T-cell (primary cell): ENCODE measurements around the gene WARS2. TPM values are rescaled to one million over a fixed set of nuclear protein-coding genes. Genes with fewer than 3 reads are reported as not detected.
"Not testable (repeated sequence)": the region's sequence is repeated elsewhere in the genome, so short reads cannot be mapped to it uniquely, and the experiment has no call there.

Experiments used
- ATAC-seq, 4 experiments: fragments of 200-7000 bp in 3 of 4; fragments of 150-1000 bp in 1 of 4; cut with Tn5 transposase; replicated peaks in 1 of 4; 1 replicate in 3 of 4; 2 replicates in 1 of 4; pipeline ENCODE4 v1.10.0; 2021; ENCODE audit warnings: moderate library complexity in 3 of 4, mild to moderate bottlenecking in 2 of 4, moderate number of reproducible peaks in 1 of 4
- CTCF ChIA-PET, 2 donors: fragments of 300-600 bp; sonication (Branson Sonifier 250); formaldehyde crosslinking; loops; one replicate each; lab custom pipeline; 2022; ENCODE audit warnings: antibody characterized with exemption in 2 of 2; lab: Charles Lee
- POLR2A ChIA-PET, 2 donors: fragments of 300-600 bp; sonication (Branson Sonifier 250); formaldehyde crosslinking; loops; one replicate each; lab custom pipeline; 2022; ENCODE audit warnings: antibody characterized with exemption in 2 of 2; lab: Charles Lee
- DNase-seq, 35 experiments: peaks; one replicate each; pipeline versions ENCODE4 v3.0.0 to v3.0.0-alpha.2; 2013 to 2023
- H3K27ac ChIP-seq: one replicate; pipeline ENCODE4 v1.5.1; 2013; ENCODE audit warnings: low read length
- H3K27me3 ChIP-seq, 2 experiments: replicated peaks in 1 of 2; 1 replicate in 1 of 2; 2 replicates in 1 of 2; pipeline versions ENCODE4 v1.6.1 to v1.7.0; 2013; ENCODE audit warnings: low read length in 1 of 2, mixed read lengths in 1 of 2; ENCODE audit not compliant: control insufficient read depth in 2 of 2, insufficient read depth in 2 of 2; ENCODE audit errors: extremely low read depth in 1 of 2
- H3K36me3 ChIP-seq, 2 donors: 1 replicate in 1 of 2; 2 replicates in 1 of 2; pipeline versions ENCODE4 v1.6.1 to v1.7.0; 2013; ENCODE audit warnings: low read length in 1 of 2; ENCODE audit not compliant: control insufficient read depth in 2 of 2, insufficient read depth in 1 of 2; ENCODE audit errors: extremely low read depth in 1 of 2
- H3K4me1 ChIP-seq, 2 experiments: 1 replicate in 1 of 2; 2 replicates in 1 of 2; pipeline versions ENCODE4 v1.6.1 to v1.7.0; 2013; ENCODE audit warnings: low read length in 2 of 2, mixed read lengths in 1 of 2; ENCODE audit not compliant: insufficient read depth in 2 of 2, control insufficient read depth in 1 of 2; ENCODE audit errors: extremely low read depth in 1 of 2
- H3K4me3 ChIP-seq, 2 donors: 1 replicate in 1 of 2; 2 replicates in 1 of 2; pipeline versions ENCODE4 v1.5.1 to v1.7.0; 2013; ENCODE audit warnings: mild to moderate bottlenecking in 2 of 2, low read length in 1 of 2, moderate library complexity in 1 of 2; ENCODE audit not compliant: control insufficient read depth in 1 of 2; ENCODE audit errors: extremely low read depth in 1 of 2
- H3K9me3 ChIP-seq: 2 replicates; pipeline ENCODE4 v1.7.0; 2013
- H3K27ac Mint-ChIP-seq, 2 donors: one replicate each; pipeline ENCODE4 v1.8.0; 2020 to 2021; ENCODE audit warnings: mild to moderate bottlenecking in 2 of 2, mixed read lengths in 2 of 2
- H3K27me3 Mint-ChIP-seq, 2 donors: one replicate each; pipeline ENCODE4 v1.8.0; 2021 to 2022; ENCODE audit warnings: mixed read lengths in 2 of 2
- H3K36me3 Mint-ChIP-seq: one replicate; pipeline ENCODE4 v1.8.0; 2021; ENCODE audit warnings: mixed read lengths
- H3K4me1 Mint-ChIP-seq, 3 donors: one replicate each; pipeline ENCODE4 v1.8.0; 2020 to 2022; ENCODE audit warnings: mixed read lengths in 3 of 3, mild to moderate bottlenecking in 1 of 3
- H3K4me3 Mint-ChIP-seq, 3 donors: one replicate each; pipeline ENCODE4 v1.8.0; 2020 to 2022; ENCODE audit warnings: mild to moderate bottlenecking in 3 of 3, mixed read lengths in 3 of 3, moderate library complexity in 3 of 3
- H3K9me3 Mint-ChIP-seq, 3 donors: one replicate each; pipeline ENCODE4 v1.8.0; 2020 to 2022; ENCODE audit warnings: mixed read lengths in 3 of 3
- WGBS: methylation state at CpG from one replicate; pipeline ENCODE4 v1.1.5; 2013; ENCODE audit warnings: missing lambda C conversion rate; ENCODE audit not compliant: insufficient coverage; 5-methylcytosine and 5-hydroxymethylcytosine counted together
- total RNA-seq, 35 experiments: library from RNA in 6 of 35; stranded (reverse) in 6 of 35; fragments of 120-200 nt in 1 of 35; gene quantifications; one replicate each; pipeline versions ENCODE4 v1.2.1 to v1.2.4 and lab custom pipeline; 2013 to 2026

The WARS2 gene
- total RNA-seq, 5 donors from 2014 or later (not counting 1 experiment from before 2014, with no cell fraction given): 6.6 to 32.4 (median 8.5) TPM

GRCh38 chr1:119159966-119160365 is 19.5 kb upstream of the WARS2 start:
- CTCF ChIA-PET: no interaction called here
- no peaks in the 10 kb centered on the region for H3K27me3 Mint-ChIP-seq
- Histone ChIP-seq H3K4me3 (no peak overlapping the region), H3K27me3 (no peaks in the 10 kb centered on the region), H3K4me1 (no peaks in the 10 kb centered on the region), H3K27ac (no peak overlapping the region), H3K9me3 (no peaks in the 10 kb centered on the region), H3K36me3 (peaks cover 0 to 41% of the 10 kb centered on the region in 2 donors)
- WGBS: 94% methylated on average over 2 of the region's 2 CpGs
- peaks cover 4 to 13% (median 7%) of the 10 kb centered on the region in 3 donors for H3K4me1 Mint-ChIP-seq
- POLR2A ChIA-PET: no interaction called here
- DNase-seq: no peak
- H3K9me3 Mint-ChIP-seq: peaks cover 0 to 4% (median 0%) of the 10 kb centered on the region in 3 donors
- H3K27ac Mint-ChIP-seq: no peak overlapping the region
- ATAC-seq: no peak
- H3K4me3 Mint-ChIP-seq: no peak overlapping the region
- peaks cover 78% of the 10 kb centered on the region for H3K36me3 Mint-ChIP-seq

- no peak overlapping the region for H3K27ac Mint-ChIP-seq
- peaks cover 9 to 21% (median 9%) of the 10 kb centered on the region in 3 donors for H3K4me1 Mint-ChIP-seq
- no peaks in the 10 kb centered on the region for H3K27me3 Mint-ChIP-seq
- no peak for DNase-seq
- no CpG with 5 or more reads among the region's 2 CpGs for WGBS
- Histone ChIP-seq H3K27ac (no peak overlapping the region), H3K9me3 (no peaks in the 10 kb centered on the region), H3K27me3 (no peaks in the 10 kb centered on the region), H3K36me3 (peaks cover 0 to 41% of the 10 kb centered on the region in 2 donors), H3K4me1 (no peaks in the 10 kb centered on the region), H3K4me3 (no peak overlapping the region)
- H3K9me3 Mint-ChIP-seq: peaks cover 0 to 4% (median 0%) of the 10 kb centered on the region in 3 donors
- ChIA-PET POLR2A (no interaction called here), CTCF (interaction anchor here in 1 of 2 donors (0.7 kb wide), 1 partner anchor 72 kb away, joined by 3 read pairs; no protein-coding TSS in a partner anchor)
- ATAC-seq: no peak
- H3K36me3 Mint-ChIP-seq: peaks cover 78% of the 10 kb centered on the region
- H3K4me3 Mint-ChIP-seq: no peak overlapping the region
These were observed 18.7 kb upstream of the WARS2 start for GRCh38 chr1:119159111-119159510.

GRCh38 chr1:119156761-119157160 is 16.3 kb upstream of the WARS2 start:
- ATAC-seq, H3K27ac Mint-ChIP-seq, H3K4me3 ChIP-seq, H3K27me3 ChIP-seq, H3K27me3 Mint-ChIP-seq, DNase-seq, H3K27ac ChIP-seq, H3K9me3 ChIP-seq, CTCF ChIA-PET, H3K4me1 ChIP-seq, H3K4me3 Mint-ChIP-seq, H3K9me3 Mint-ChIP-seq, POLR2A ChIA-PET: not testable (repeated sequence)
- peaks cover 13 to 26% (median 13%) of the 10 kb centered on the region in 3 donors for H3K4me1 Mint-ChIP-seq
- H3K36me3 Mint-ChIP-seq: peaks cover 79% of the 10 kb centered on the region
- 40% methylated on average over 1 of the region's 6 CpGs for WGBS
- H3K36me3 ChIP-seq: peaks cover 0 to 36% of the 10 kb centered on the region in 2 donors

- H3K4me3 ChIP-seq, H3K27me3 Mint-ChIP-seq, ATAC-seq, H3K9me3 ChIP-seq, CTCF ChIA-PET, H3K9me3 Mint-ChIP-seq, H3K27ac Mint-ChIP-seq, H3K4me3 Mint-ChIP-seq, DNase-seq, H3K27me3 ChIP-seq, H3K4me1 ChIP-seq, H3K27ac ChIP-seq, POLR2A ChIA-PET: not testable (repeated sequence)
- Mint-ChIP-seq H3K36me3 (peaks cover 79% of the 10 kb centered on the region), H3K4me1 (peaks cover 13 to 29% (median 15%) of the 10 kb centered on the region in 3 donors)
- H3K36me3 ChIP-seq: peaks cover 0 to 24% of the 10 kb centered on the region in 2 donors
- WGBS: no CpG with 5 or more reads among the region's 4 CpGs
These were observed 14.6 kb upstream of the WARS2 start for GRCh38 chr1:119155069-119155468.

GRCh38 chr1:119150150-119150549 is 9.7 kb upstream of the WARS2 start:
- H3K27ac Mint-ChIP-seq: no peak overlapping the region
- ATAC-seq: no peak
- H3K36me3 Mint-ChIP-seq: peaks cover 57% of the 10 kb centered on the region

GRCh38 chr1:119147661-119148090 is 7.2 kb upstream of the WARS2 start:
- Histone ChIP-seq H3K27me3 (no peaks in the 10 kb centered on the region), H3K27ac (no peak overlapping the region), H3K36me3 (peaks cover 0 to 6% of the 10 kb centered on the region in 2 donors), H3K9me3 (no peaks in the 10 kb centered on the region), H3K4me1 (no peaks in the 10 kb centered on the region), H3K4me3 (no peak overlapping the region)
- no peak overlapping the region for H3K27ac Mint-ChIP-seq
- peaks cover 52% of the 10 kb centered on the region for H3K36me3 Mint-ChIP-seq
- no peak for ATAC-seq
- WGBS: no CpG with 5 or more reads among the region's 4 CpGs
- H3K9me3 Mint-ChIP-seq: no peaks in the 10 kb centered on the region
- ChIA-PET POLR2A (no interaction called here), CTCF (no interaction called here)
- DNase-seq: no peak
- H3K27me3 Mint-ChIP-seq: no peaks in the 10 kb centered on the region
- peaks cover 8 to 16% (median 16%) of the 10 kb centered on the region in 3 donors for H3K4me1 Mint-ChIP-seq
- no peak overlapping the region for H3K4me3 Mint-ChIP-seq

More at GRCh38 chr1:119150150-119150549, 9.7 kb upstream of the WARS2 start:
- Histone ChIP-seq H3K4me3 (no peak overlapping the region), H3K36me3 (peaks cover 0 to 6% of the 10 kb centered on the region in 2 donors), H3K27me3 (no peaks in the 10 kb centered on the region), H3K27ac (no peak overlapping the region), H3K4me1 (no peaks in the 10 kb centered on the region), H3K9me3 (no peaks in the 10 kb centered on the region)
- POLR2A ChIA-PET: interaction anchor here (0.6 to 0.7 kb wide), 2 partner anchors 8 to 15 kb away, joined by 3 to 4 read pairs; no protein-coding TSS in a partner anchor
- Mint-ChIP-seq H3K27me3 (no peaks in the 10 kb centered on the region), H3K4me1 (peaks cover 8 to 19% (median 15%) of the 10 kb centered on the region in 3 donors), H3K4me3 (no peak overlapping the region), H3K9me3 (no peaks in the 10 kb centered on the region)
- no peak for DNase-seq
- WGBS: no CpG with 5 or more reads among the region's 1 CpG
- CTCF ChIA-PET: no interaction called here
